Neural cell (in vitro differentiated cells): Measurements from ENCODE around the gene LRP8. TPM values are rescaled to one million over a fixed set of nuclear protein-coding genes. Genes with fewer than 3 reads are reported as not detected.

Source experiments
- H2AFZ ChIP-seq: fragments of 200-600, 300-800 bp; sonication (generic), shearing (Covaris generic); 2 replicates; pipeline ENCODE4 v1.6.0; 2014; ENCODE audit warnings: low read depth, mild to moderate bottlenecking, antibody characterized with exemption, low read length, moderate library complexity
- H3F3A ChIP-seq: fragments of 200-600 bp; shearing (Covaris generic); 2 replicates; pipeline ENCODE4 v1.6.1; 2016; ENCODE audit warnings: mild to moderate bottlenecking, moderate library complexity, mixed read lengths, antibody characterized with exemption, low read length; ENCODE audit not compliant: insufficient read depth, poor library complexity, severe bottlenecking
- H3K27ac ChIP-seq: fragments of 200-600, 300-800 bp; sonication (generic), shearing (Covaris generic); 2 replicates; pipeline ENCODE4 v1.5.1; 2014; ENCODE audit warnings: mild to moderate bottlenecking, low read length, moderate library complexity
- H3K27me3 ChIP-seq: fragments of 300-800, 200-600 bp; sonication (generic), shearing (Covaris generic); 2 replicates; pipeline ENCODE4 v1.6.0; 2014; ENCODE audit warnings: mild to moderate bottlenecking, low read depth, low read length, moderate library complexity; ENCODE audit not compliant: insufficient read depth
- H3K36me3 ChIP-seq: fragments of 300-800, 200-600 bp; sonication (generic), shearing (Covaris generic); 2 replicates; pipeline ENCODE4 v1.5.1; 2014; ENCODE audit warnings: mild to moderate bottlenecking, antibody characterized with exemption, low read length, moderate library complexity; ENCODE audit not compliant: insufficient read depth
- H3K4me2 ChIP-seq: fragments of 300-800, 200-600 bp; sonication (generic), shearing (Covaris generic); 2 replicates; pipeline ENCODE4 v1.6.0; 2014; ENCODE audit warnings: mild to moderate bottlenecking, low read length
- H3K4me3 ChIP-seq: fragments of 300-800, 200-600 bp; sonication (generic), shearing (Covaris generic); 2 replicates; pipeline ENCODE4 v1.5.1; 2014; ENCODE audit warnings: mild to moderate bottlenecking, low read length, moderate library complexity
- H3K79me2 ChIP-seq: fragments of 200-600 bp; shearing (Covaris generic); replicated peaks from 2 replicates; pipeline ENCODE4 v1.6.0; 2014; ENCODE audit warnings: mild to moderate bottlenecking, low read length, moderate library complexity; ENCODE audit not compliant: insufficient read depth
- H3K9ac ChIP-seq: fragments of 300-800, 200-600 bp; sonication (generic), shearing (Covaris generic); 2 replicates; pipeline ENCODE4 v1.6.1; 2016; ENCODE audit warnings: mild to moderate bottlenecking, low read length, mixed read lengths
- H3K9me2 ChIP-seq: fragments of 200-600 bp; shearing (Covaris generic); 2 replicates; pipeline ENCODE4 v1.6.1; 2016; ENCODE audit warnings: mild to moderate bottlenecking, low read length, mixed read lengths; ENCODE audit not compliant: insufficient read depth
- H3K9me3 ChIP-seq: fragments of 200-600, 300-800 bp; sonication (generic), shearing (Covaris generic); 2 replicates; pipeline ENCODE4 v1.6.1; 2016; ENCODE audit warnings: mild to moderate bottlenecking, mixed run types, low read length, moderate library complexity, mixed read lengths
- H4K20me1 ChIP-seq: fragments of 200-600 bp; shearing (Covaris generic); 2 replicates; pipeline ENCODE4 v1.6.1; 2016; ENCODE audit warnings: mild to moderate bottlenecking, mixed run types; ENCODE audit not compliant: insufficient read depth
- EP300 ChIP-seq: fragments of 450-650 bp; conservative IDR thresholded peaks from 2 replicates; pipeline ENCODE4 v1.6.1; 2014; ENCODE audit warnings: antibody characterized with exemption, mild to moderate bottlenecking, moderate library complexity; ENCODE audit not compliant: poor library complexity, severe bottlenecking
- EZH2 ChIP-seq: fragments of 200-600, 300-800 bp; shearing (Covaris generic), sonication (generic); IDR thresholded peaks from 2 replicates; pipeline ENCODE4 v1.6.1; 2014; ENCODE audit warnings: antibody characterized with exemption, low read length, borderline replicate concordance, mild to moderate bottlenecking; ENCODE audit not compliant: insufficient read depth, poor library complexity, severe bottlenecking
- MXI1 ChIP-seq: fragments of 450-650 bp; conservative IDR thresholded peaks from 2 replicates; pipeline ENCODE4 v1.6.1; 2014; ENCODE audit warnings: antibody characterized with exemption, mild to moderate bottlenecking; ENCODE audit not compliant: poor library complexity, severe bottlenecking
- POLR2AphosphoS5 ChIP-seq: IDR thresholded peaks from 2 replicates; pipeline ENCODE4 v1.6.1; 2012
- RAD21 ChIP-seq: fragments of 450-650 bp; conservative IDR thresholded peaks from 2 replicates; pipeline ENCODE4 v1.6.1; 2014; ENCODE audit warnings: antibody characterized with exemption, mild to moderate bottlenecking, moderate library complexity
- SMC3 ChIP-seq: fragments of 450-650 bp; conservative IDR thresholded peaks from 2 replicates; pipeline ENCODE4 v1.6.1; 2014; ENCODE audit warnings: antibody characterized with exemption, mild to moderate bottlenecking, moderate library complexity; ENCODE audit not compliant: poor library complexity
- TAF1 ChIP-seq: IDR thresholded peaks from 2 replicates; pipeline ENCODE4 v1.6.1; 2012; ENCODE audit warnings: low read depth
- polyA plus RNA-seq: library from polyadenylated mRNA; depleted of rRNA; stranded (reverse); fragments of >200 nt; gene quantifications from 2 replicates; pipeline ENCODE4 v1.2.3, GENCODE V29; 2014
- TF ChIP-seq, protein P1 (sequence below): IDR thresholded peaks from 2 replicates; pipeline ENCODE4 v1.6.1; 2012; ENCODE audit warnings: borderline replicate concordance
- TF ChIP-seq, protein P2 (sequence below): fragments of 450-650 bp; IDR thresholded peaks from 2 replicates; pipeline ENCODE4 v1.5.1; 2014; ENCODE audit warnings: antibody characterized with exemption, mild to moderate bottlenecking, moderate library complexity; ENCODE audit not compliant: poor library complexity, severe bottlenecking

Gene LRP8
- polyA plus RNA-seq, 1 donor from 2014 or later, result 65.8 TPM

DNA sequence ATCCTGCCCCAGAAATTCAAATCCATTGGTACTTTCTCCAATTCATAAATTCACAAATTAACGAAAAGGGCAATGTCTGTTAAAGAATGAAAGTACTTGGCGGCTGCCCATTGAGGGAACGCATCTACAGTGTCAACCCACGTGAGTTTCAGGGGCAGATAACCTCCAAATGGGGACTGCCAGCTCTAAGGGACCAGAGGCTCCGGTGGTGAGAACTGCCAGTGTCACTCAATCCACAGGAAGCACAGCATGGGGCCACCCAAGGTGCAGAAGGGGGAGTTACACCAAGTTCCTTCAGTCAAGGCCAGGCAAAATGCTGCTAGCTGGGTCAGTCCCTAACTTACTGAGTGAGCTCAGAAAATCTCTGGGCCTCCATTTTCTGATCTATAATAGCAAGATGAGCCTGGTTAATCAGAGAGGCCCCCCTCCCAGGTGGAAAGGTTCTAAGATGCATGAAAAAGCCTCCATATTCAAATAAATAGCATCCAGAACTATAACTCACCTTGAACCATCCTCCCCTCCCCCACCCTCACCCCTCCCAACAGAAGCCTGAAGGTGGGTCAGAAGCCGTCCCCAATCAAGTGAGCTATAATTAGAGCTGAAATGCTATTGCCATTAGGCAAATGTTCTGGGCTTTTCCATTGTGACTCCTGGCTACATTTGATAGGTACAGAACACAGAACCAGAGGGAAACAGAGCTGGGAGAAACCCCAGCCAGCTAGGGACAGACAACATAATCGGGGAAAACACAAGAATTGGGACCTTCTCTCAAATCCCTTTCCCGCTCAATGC is 41.7 kb downstream of the LRP8 start:
- H3K4me3 ChIP-seq, result no peak overlapping the region
- H2AFZ ChIP-seq, result no peak overlapping the region
- H3K4me2 ChIP-seq, result no peak overlapping the region
- no peaks in the 10 kb centered on the region for H4K20me1 ChIP-seq
- H3K9me3 ChIP-seq, result no peaks in the 10 kb centered on the region
- no peak for TF ChIP-seq TAF1
- no peak for TF ChIP-seq POLR2AphosphoS5
- TF ChIP-seq, protein P1, sequence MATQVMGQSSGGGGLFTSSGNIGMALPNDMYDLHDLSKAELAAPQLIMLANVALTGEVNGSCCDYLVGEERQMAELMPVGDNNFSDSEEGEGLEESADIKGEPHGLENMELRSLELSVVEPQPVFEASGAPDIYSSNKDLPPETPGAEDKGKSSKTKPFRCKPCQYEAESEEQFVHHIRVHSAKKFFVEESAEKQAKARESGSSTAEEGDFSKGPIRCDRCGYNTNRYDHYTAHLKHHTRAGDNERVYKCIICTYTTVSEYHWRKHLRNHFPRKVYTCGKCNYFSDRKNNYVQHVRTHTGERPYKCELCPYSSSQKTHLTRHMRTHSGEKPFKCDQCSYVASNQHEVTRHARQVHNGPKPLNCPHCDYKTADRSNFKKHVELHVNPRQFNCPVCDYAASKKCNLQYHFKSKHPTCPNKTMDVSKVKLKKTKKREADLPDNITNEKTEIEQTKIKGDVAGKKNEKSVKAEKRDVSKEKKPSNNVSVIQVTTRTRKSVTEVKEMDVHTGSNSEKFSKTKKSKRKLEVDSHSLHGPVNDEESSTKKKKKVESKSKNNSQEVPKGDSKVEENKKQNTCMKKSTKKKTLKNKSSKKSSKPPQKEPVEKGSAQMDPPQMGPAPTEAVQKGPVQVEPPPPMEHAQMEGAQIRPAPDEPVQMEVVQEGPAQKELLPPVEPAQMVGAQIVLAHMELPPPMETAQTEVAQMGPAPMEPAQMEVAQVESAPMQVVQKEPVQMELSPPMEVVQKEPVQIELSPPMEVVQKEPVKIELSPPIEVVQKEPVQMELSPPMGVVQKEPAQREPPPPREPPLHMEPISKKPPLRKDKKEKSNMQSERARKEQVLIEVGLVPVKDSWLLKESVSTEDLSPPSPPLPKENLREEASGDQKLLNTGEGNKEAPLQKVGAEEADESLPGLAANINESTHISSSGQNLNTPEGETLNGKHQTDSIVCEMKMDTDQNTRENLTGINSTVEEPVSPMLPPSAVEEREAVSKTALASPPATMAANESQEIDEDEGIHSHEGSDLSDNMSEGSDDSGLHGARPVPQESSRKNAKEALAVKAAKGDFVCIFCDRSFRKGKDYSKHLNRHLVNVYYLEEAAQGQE, result no peak
- no peak for TF ChIP-seq EP300
- TF ChIP-seq EZH2, result no peak
- TF ChIP-seq MXI1, result no peak
- no peak for TF ChIP-seq RAD21
- TF ChIP-seq, protein P2, sequence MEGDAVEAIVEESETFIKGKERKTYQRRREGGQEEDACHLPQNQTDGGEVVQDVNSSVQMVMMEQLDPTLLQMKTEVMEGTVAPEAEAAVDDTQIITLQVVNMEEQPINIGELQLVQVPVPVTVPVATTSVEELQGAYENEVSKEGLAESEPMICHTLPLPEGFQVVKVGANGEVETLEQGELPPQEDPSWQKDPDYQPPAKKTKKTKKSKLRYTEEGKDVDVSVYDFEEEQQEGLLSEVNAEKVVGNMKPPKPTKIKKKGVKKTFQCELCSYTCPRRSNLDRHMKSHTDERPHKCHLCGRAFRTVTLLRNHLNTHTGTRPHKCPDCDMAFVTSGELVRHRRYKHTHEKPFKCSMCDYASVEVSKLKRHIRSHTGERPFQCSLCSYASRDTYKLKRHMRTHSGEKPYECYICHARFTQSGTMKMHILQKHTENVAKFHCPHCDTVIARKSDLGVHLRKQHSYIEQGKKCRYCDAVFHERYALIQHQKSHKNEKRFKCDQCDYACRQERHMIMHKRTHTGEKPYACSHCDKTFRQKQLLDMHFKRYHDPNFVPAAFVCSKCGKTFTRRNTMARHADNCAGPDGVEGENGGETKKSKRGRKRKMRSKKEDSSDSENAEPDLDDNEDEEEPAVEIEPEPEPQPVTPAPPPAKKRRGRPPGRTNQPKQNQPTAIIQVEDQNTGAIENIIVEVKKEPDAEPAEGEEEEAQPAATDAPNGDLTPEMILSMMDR, result no peak
- TF ChIP-seq SMC3, result no peak
- H3K27ac ChIP-seq, result no peak overlapping the region
- H3K9ac ChIP-seq, result no peak overlapping the region
- H3K79me2 ChIP-seq, result peaks cover 8% of the 10 kb centered on the region
- H3F3A ChIP-seq, result no peaks in the 10 kb centered on the region
- peaks cover 11% of the 10 kb centered on the region for H3K36me3 ChIP-seq
- no peaks in the 10 kb centered on the region for H3K9me2 ChIP-seq
- H3K27me3 ChIP-seq, result no peaks in the 10 kb centered on the region

DNA sequence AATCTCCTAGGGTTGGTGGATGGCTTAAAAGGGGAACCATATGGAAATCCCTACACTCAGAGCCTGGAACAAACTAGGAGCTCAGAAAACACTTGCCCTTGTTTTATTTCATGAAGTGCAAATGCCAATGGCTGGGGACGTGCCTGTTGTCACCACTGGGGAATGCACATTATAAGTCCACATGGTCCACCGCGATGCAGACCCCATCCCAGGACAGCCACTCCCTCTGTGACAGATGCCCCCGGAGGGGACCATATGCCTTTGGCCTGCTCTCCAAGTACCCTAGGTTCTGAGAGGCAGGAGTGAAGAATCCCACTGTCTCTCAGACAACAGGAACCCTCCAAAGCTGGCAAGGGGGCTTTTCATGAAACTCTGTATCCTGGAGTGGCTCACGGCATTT is 42.3 kb downstream of the LRP8 start:
- no peaks in the 10 kb centered on the region for H3F3A ChIP-seq
- H3K9me2 ChIP-seq, result no peaks in the 10 kb centered on the region
- H3K27ac ChIP-seq, result no peak overlapping the region
- H3K9ac ChIP-seq, result no peak overlapping the region
- no peak overlapping the region for H3K4me3 ChIP-seq
- no peak overlapping the region for H2AFZ ChIP-seq
- H3K4me2 ChIP-seq, result no peak overlapping the region
- H3K79me2 ChIP-seq, result peaks cover 8% of the 10 kb centered on the region
- TF ChIP-seq SMC3 (no peak), RAD21 (no peak), EP300 (no peak), TAF1 (no peak), EZH2 (no peak), POLR2AphosphoS5 (no peak), MXI1 (no peak)
- TF ChIP-seq, protein P1, result no peak
- TF ChIP-seq, protein P2, result no peak
- no peaks in the 10 kb centered on the region for H3K27me3 ChIP-seq
- no peaks in the 10 kb centered on the region for H3K9me3 ChIP-seq
- H3K36me3 ChIP-seq, result peaks cover 11% of the 10 kb centered on the region
- no peaks in the 10 kb centered on the region for H4K20me1 ChIP-seq
